A673 (cell line): ENCODE measurements around the gene AOX1. TPM values are rescaled to one million over a fixed set of nuclear protein-coding genes. Genes with fewer than 3 reads are reported as not detected.

Source experiments
- BruUV-seq: library from RNA; stranded (reverse); fragments of 400-500 nt; replicated peaks from 2 replicates; lab custom pipeline; 2021; lab: Mats Ljungman, UMichigan
- CTCF ChIA-PET: fragments of 300-600 bp; sonication (Branson Sonifier 250); formaldehyde crosslinking; loops from one replicate; lab custom pipeline; 2022; ENCODE audit warnings: antibody characterized with exemption; lab: Charles Lee
- POLR2A ChIA-PET: fragments of 300-600 bp; sonication (Branson Sonifier 250); formaldehyde crosslinking; loops from one replicate; lab custom pipeline; 2022; ENCODE audit warnings: antibody characterized with exemption; ENCODE audit not compliant: low non-redundant PET; lab: Charles Lee
- DNase-seq: peaks from one replicate; pipeline ENCODE4 v3.0.0-alpha.2; 2015; ENCODE audit warnings: low spot score
- H3K27ac ChIP-seq: fragments of 200-600 bp; sonication (generic); 2 replicates; pipeline ENCODE4 v1.5.1; 2016; ENCODE audit warnings: mixed run types, low read depth, mild to moderate bottlenecking, mixed read lengths, antibody characterized with exemption, low read length; ENCODE audit not compliant: poor library complexity, severe bottlenecking
- H3K27me3 ChIP-seq: fragments of 200-600 bp; sonication (generic); replicated peaks from 2 replicates; pipeline ENCODE4 v1.6.1; 2017; ENCODE audit warnings: mixed run types, low read depth, mild to moderate bottlenecking, mixed read lengths, antibody characterized with exemption, low read length; ENCODE audit not compliant: insufficient read depth, poor library complexity
- H3K36me3 ChIP-seq: fragments of 200-600 bp; sonication (generic); 2 replicates; pipeline ENCODE4 v1.6.1; 2016; ENCODE audit warnings: mixed run types, mild to moderate bottlenecking, mixed read lengths, antibody characterized with exemption, low read length; ENCODE audit not compliant: insufficient read depth, poor library complexity, severe bottlenecking
- H3K4me1 ChIP-seq: fragments of 200-600 bp; sonication (generic); 2 replicates; pipeline ENCODE4 v1.6.1; 2017; ENCODE audit warnings: mixed run types, mild to moderate bottlenecking, mixed read lengths, antibody characterized with exemption, low read length; ENCODE audit not compliant: insufficient read depth, poor library complexity, severe bottlenecking
- H3K4me3 ChIP-seq: fragments of 200-600 bp; sonication (generic); 2 replicates; pipeline ENCODE4 v1.5.1; 2016; ENCODE audit warnings: low read depth, mixed run types, mild to moderate bottlenecking, mixed read lengths, low read length; ENCODE audit not compliant: poor library complexity, severe bottlenecking
- H3K9me3 ChIP-seq: fragments of 200-600 bp; sonication (generic); 2 replicates; pipeline ENCODE4 v1.6.1; 2016; ENCODE audit warnings: mixed run types, low read depth, mild to moderate bottlenecking, mixed read lengths, antibody characterized with exemption, low read length; ENCODE audit not compliant: poor library complexity, severe bottlenecking
- EZH2 ChIP-seq: fragments of 200-600 bp; sonication (generic); IDR thresholded peaks from 2 replicates; pipeline ENCODE4 v1.6.1; 2017; ENCODE audit warnings: borderline replicate concordance, low read depth, mild to moderate bottlenecking, mixed read lengths, antibody characterized with exemption, low read length; ENCODE audit not compliant: poor library complexity, severe bottlenecking
- intact Hi-C: fragments of 100-400 bp; cut with micrococcal nuclease; formaldehyde crosslinking; loops from one replicate; pipeline ENCODE4 v1.10.0; 2022; ENCODE audit not compliant: unreplicated experiment
- total RNA-seq: library from RNA; stranded (reverse); gene quantifications from 2 replicates; pipeline ENCODE4 v1.2.3, GENCODE V29; 2021
- TF ChIP-seq, protein P1 (sequence below): fragments of 300-800, 200-600 bp; sonication (generic); conservative IDR thresholded peaks from 2 replicates; pipeline ENCODE4 v1.5.1; 2017; ENCODE audit warnings: low read depth, mild to moderate bottlenecking, antibody characterized with exemption, low read length, moderate library complexity, mixed read lengths

Gene AOX1
- total RNA-seq, 1 experiment from 2014 or later, result 3.1 TPM

DNA sequence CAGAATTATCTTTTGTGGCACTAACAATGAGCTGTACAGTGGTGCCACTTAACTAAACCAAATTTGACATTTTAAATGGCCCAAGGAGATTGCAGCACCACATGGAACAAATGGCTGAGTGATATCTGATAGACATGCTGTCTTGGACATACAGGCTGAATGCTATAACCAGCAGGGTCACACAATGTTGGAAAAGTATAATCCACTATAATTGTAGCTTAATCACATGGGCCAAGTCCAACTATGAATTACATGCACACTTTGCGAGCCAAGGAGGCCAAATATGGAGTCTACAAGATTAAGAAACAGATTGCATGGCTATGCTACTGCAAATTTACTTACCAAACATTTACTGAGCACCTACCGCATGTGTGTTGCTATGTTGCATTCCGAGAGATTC, 69.0 kb downstream of the AOX1 start:
- H3K27me3 ChIP-seq, result no peaks in the 10 kb centered on the region
- H3K4me1 ChIP-seq, result no peaks in the 10 kb centered on the region
- TF ChIP-seq EZH2, result no peak
- TF ChIP-seq, protein P1, sequence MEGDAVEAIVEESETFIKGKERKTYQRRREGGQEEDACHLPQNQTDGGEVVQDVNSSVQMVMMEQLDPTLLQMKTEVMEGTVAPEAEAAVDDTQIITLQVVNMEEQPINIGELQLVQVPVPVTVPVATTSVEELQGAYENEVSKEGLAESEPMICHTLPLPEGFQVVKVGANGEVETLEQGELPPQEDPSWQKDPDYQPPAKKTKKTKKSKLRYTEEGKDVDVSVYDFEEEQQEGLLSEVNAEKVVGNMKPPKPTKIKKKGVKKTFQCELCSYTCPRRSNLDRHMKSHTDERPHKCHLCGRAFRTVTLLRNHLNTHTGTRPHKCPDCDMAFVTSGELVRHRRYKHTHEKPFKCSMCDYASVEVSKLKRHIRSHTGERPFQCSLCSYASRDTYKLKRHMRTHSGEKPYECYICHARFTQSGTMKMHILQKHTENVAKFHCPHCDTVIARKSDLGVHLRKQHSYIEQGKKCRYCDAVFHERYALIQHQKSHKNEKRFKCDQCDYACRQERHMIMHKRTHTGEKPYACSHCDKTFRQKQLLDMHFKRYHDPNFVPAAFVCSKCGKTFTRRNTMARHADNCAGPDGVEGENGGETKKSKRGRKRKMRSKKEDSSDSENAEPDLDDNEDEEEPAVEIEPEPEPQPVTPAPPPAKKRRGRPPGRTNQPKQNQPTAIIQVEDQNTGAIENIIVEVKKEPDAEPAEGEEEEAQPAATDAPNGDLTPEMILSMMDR, result no peak
- ChIA-PET CTCF (no interaction called here), POLR2A (no interaction called here)
- no peak overlapping the region for H3K4me3 ChIP-seq
- DNase-seq, result no peak
- H3K36me3 ChIP-seq, result no peaks in the 10 kb centered on the region
- no peaks in the 10 kb centered on the region for H3K9me3 ChIP-seq
- BruUV-seq, result no TSS peak
- intact Hi-C loops, result no loop called here
- no peak overlapping the region for H3K27ac ChIP-seq

GRCh38 chr2:200655918-200656580, 70.2 kb downstream of the AOX1 start:
- H3K27ac ChIP-seq, result no peak overlapping the region
- H3K36me3 ChIP-seq, result no peaks in the 10 kb centered on the region
- no peak overlapping the region for H3K4me3 ChIP-seq
- TF ChIP-seq EZH2, result no peak
- TF ChIP-seq, protein P1, result no peak
- no peaks in the 10 kb centered on the region for H3K4me1 ChIP-seq
- intact Hi-C loops, result no loop called here
- H3K27me3 ChIP-seq, result no peaks in the 10 kb centered on the region
- ChIA-PET POLR2A (no interaction called here), CTCF (no interaction called here)
- no TSS peak for BruUV-seq
- H3K9me3 ChIP-seq, result no peaks in the 10 kb centered on the region
- DNase-seq, result no peak

DNA sequence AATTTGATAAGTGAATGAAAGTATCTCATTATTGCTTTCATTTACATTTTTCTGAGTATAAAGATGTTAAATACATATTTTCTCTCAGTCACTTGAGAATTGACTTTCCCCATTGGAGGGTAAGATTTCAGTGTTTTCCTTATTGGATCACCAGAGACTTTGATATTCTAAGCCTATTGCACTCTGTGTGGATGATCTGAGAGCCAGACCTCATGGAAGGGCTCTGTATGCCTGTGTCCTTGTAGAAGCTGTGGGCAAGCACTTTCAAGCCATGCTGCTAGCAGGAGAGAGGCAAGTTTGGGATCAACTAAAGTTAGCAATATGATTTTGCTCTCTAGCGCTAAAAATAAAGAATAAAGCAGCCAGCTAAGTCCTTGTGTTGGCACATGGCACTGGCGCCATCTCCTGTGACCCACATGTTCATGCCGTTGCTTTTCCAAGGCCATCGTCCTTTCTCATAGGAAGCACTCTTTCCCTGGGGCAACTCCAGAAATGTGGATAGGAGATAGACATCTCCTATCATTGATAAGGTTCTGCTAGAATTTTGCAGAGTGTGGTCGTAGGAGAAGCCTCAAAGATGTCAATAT, 72.6 kb downstream of the AOX1 start:
- Histone ChIP-seq H3K4me3 (no peak overlapping the region), H3K4me1 (no peaks in the 10 kb centered on the region), H3K27ac (no peak overlapping the region), H3K27me3 (no peaks in the 10 kb centered on the region), H3K9me3 (no peaks in the 10 kb centered on the region), H3K36me3 (no peaks in the 10 kb centered on the region)
- CTCF ChIA-PET, result interaction anchor here (0.7 kb wide), 1 partner anchor 78 kb away, joined by 4 read pairs; no protein-coding TSS in a partner anchor
- DNase-seq, result no peak
- POLR2A ChIA-PET, result no interaction called here
- no TSS peak for BruUV-seq
- intact Hi-C loops, result no loop called here
- no peak for TF ChIP-seq EZH2
- TF ChIP-seq, protein P1, result 0 out of 2 replicates have a peak, but pooled peaks have one; percentile 20
